WERI-Rb-1 (cell line): ENCODE results near the gene FHOD1.

Experiments used
- DNase-seq: peaks from one replicate; pipeline ENCODE4 v3.0.0-alpha.2; 2020
- H3K27ac ChIP-seq: fragments of 250-450 bp; sonication (Bioruptor Pico); 2 replicates; pipeline ENCODE4 v1.5.1; 2020; ENCODE audit warnings: mild to moderate bottlenecking, moderate library complexity
- H3K27me3 ChIP-seq: fragments of 250-450 bp; sonication (Bioruptor Pico); 2 replicates; pipeline ENCODE4 v1.5.1; 2021; ENCODE audit warnings: mild to moderate bottlenecking, low read depth, moderate library complexity; ENCODE audit not compliant: insufficient read depth, severe bottlenecking
- H3K36me3 ChIP-seq: fragments of 250-450 bp; sonication (Bioruptor Pico); 2 replicates; pipeline ENCODE4 v1.5.1; 2020; ENCODE audit warnings: mild to moderate bottlenecking, moderate library complexity
- H3K4me3 ChIP-seq: 2 replicates; pipeline ENCODE4 v1.5.1; 2011; ENCODE audit warnings: low read depth, mild to moderate bottlenecking, control low read depth, low read length
- H3K9me3 ChIP-seq: fragments of 250-450 bp; sonication (Bioruptor Pico); 2 replicates; pipeline ENCODE4 v1.5.1; 2021; ENCODE audit warnings: mild to moderate bottlenecking, moderate library complexity; ENCODE audit not compliant: severe bottlenecking
- CTCF ChIP-seq: IDR thresholded peaks from 2 replicates; pipeline ENCODE4 v1.5.1; 2011; ENCODE audit warnings: low read depth, mild to moderate bottlenecking, control low read depth, inconsistent platforms, low read length

FHOD1 gene

GRCh38 chr16:67223992-67224391, 23.3 kb downstream of the FHOD1 start:
- TF ChIP-seq CTCF, result no peak
- Histone ChIP-seq H3K9me3 (no peaks in the 10 kb centered on the region), H3K36me3 (peaks cover 6% of the 10 kb centered on the region), H3K27ac (no peak overlapping the region), H3K4me3 (no peak overlapping the region), H3K27me3 (no peaks in the 10 kb centered on the region)
- DNase-seq, result no peak

- DNase-seq, result no peak
Measured at GRCh38 chr16:67216612-67217490, 30.4 kb downstream of the FHOD1 start.

GRCh38 chr16:67215706-67216105, 31.6 kb downstream of the FHOD1 start:
- DNase-seq, result no peak
- Histone ChIP-seq H3K9me3 (no peaks in the 10 kb centered on the region), H3K27ac (no peak overlapping the region), H3K27me3 (no peaks in the 10 kb centered on the region), H3K4me3 (no peak overlapping the region), H3K36me3 (no peaks in the 10 kb centered on the region)
- no peak for TF ChIP-seq CTCF

More at GRCh38 chr16:67216612-67217490, 30.4 kb downstream of the FHOD1 start:
- H3K4me3 ChIP-seq, result no peak overlapping the region
- no peak for TF ChIP-seq CTCF
- H3K36me3 ChIP-seq, result no peaks in the 10 kb centered on the region
- no peaks in the 10 kb centered on the region for H3K27me3 ChIP-seq
- H3K27ac ChIP-seq, result no peak overlapping the region
- H3K9me3 ChIP-seq, result no peaks in the 10 kb centered on the region

- H3K36me3 ChIP-seq, result no peaks in the 10 kb centered on the region
- no peak overlapping the region for H3K27ac ChIP-seq
- H3K4me3 ChIP-seq, result no peak overlapping the region
- H3K27me3 ChIP-seq, result no peaks in the 10 kb centered on the region
- TF ChIP-seq CTCF, result no peak
- no peaks in the 10 kb centered on the region for H3K9me3 ChIP-seq
- DNase-seq, result no peak
Measured at GRCh38 chr16:67213197-67214019, 33.9 kb downstream of the FHOD1 start.

- Histone ChIP-seq H3K4me3 (no peak overlapping the region), H3K27ac (no peak overlapping the region), H3K9me3 (no peaks in the 10 kb centered on the region), H3K27me3 (no peaks in the 10 kb centered on the region), H3K36me3 (no peaks in the 10 kb centered on the region)
- no peak for DNase-seq
- no peak for TF ChIP-seq CTCF
Measured at GRCh38 chr16:67212766-67213165, 34.5 kb downstream of the FHOD1 start.
